GM12873 (cell line): ENCODE measurements around the gene B9D1.

Source experiments
- TF ChIP-seq, protein P1 (sequence below): IDR thresholded peaks from 2 replicates; pipeline ENCODE4 v1.5.1; 2012; ENCODE audit warnings: low read depth, mild to moderate bottlenecking, moderate library complexity, low read length, control low read depth; ENCODE audit not compliant: insufficient read depth; ENCODE audit errors: missing control alignments

The B9D1 gene, protein sequence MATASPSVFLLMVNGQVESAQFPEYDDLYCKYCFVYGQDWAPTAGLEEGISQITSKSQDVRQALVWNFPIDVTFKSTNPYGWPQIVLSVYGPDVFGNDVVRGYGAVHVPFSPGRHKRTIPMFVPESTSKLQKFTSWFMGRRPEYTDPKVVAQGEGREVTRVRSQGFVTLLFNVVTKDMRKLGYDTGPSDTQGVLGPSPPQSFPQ

DNA sequence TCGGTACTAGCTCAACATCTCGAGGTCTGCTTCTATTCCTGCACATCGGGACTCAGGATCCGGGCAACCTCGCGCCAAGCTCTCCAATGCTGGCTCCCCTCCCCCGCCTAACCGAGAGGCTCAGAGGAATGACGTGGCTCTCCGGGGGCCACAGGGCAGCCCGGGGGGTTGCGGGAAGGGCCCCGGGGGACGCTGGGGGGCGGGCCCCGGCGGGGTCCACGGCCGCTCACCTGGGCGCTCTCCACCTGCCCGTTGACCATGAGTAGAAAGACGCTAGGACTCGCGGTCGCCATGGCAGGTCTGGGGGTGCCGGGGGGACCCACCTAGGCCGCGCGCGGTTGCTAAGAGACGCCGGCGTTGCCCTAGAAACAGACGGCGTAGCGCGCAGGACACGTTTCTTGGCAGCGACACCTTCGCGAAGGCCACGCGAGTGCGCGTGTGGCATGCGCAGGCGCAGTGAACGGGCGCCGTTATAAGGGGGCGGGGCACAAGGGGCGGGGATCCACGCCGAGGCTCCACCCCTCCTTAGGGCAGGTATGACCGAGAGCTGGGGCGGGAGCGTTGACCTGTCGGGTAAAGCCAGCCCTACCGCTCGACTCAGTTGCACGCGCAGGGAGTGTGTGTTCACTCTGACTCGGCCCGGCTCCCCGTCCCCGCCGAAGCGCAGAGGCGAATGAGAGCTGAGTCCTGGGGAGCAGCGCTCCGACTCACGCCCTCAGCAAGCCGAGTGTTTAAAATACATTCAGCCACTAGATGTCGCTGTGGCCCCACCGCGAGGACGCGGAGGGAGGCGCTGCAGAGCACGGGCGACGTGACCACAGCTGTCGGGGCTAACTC lies at the start of gene B9D1:
Gene B9D1, minus strand, starts transcription at position 447 of the 837 bp plus-strand sequence. Its CDS starts 154 bp downstream, at position 293.
- TF ChIP-seq, protein P1, sequence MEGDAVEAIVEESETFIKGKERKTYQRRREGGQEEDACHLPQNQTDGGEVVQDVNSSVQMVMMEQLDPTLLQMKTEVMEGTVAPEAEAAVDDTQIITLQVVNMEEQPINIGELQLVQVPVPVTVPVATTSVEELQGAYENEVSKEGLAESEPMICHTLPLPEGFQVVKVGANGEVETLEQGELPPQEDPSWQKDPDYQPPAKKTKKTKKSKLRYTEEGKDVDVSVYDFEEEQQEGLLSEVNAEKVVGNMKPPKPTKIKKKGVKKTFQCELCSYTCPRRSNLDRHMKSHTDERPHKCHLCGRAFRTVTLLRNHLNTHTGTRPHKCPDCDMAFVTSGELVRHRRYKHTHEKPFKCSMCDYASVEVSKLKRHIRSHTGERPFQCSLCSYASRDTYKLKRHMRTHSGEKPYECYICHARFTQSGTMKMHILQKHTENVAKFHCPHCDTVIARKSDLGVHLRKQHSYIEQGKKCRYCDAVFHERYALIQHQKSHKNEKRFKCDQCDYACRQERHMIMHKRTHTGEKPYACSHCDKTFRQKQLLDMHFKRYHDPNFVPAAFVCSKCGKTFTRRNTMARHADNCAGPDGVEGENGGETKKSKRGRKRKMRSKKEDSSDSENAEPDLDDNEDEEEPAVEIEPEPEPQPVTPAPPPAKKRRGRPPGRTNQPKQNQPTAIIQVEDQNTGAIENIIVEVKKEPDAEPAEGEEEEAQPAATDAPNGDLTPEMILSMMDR: peak; percentile 95

DNA sequence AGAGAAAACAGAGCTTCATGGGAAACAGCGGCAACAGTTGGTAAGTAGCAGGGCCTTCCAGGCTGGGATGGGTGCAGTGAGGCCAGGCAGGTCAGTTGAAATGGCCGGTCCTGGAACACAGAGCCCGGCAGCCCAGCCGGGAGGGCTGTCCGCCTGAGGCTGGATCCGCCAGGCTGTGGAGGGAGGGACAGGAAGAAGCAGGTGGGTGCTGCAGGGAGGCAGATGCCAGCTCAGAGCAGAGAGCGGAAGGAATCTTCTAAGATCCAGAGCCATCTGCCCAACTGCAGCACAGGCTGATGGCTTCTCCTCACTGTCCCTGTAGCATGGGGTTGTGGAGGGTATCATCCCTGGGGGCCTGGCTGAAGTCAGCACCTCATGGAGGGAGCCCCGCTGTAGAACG lies 49.1 kb upstream of the B9D1 start:
- TF ChIP-seq, protein P1: no peak

DNA sequence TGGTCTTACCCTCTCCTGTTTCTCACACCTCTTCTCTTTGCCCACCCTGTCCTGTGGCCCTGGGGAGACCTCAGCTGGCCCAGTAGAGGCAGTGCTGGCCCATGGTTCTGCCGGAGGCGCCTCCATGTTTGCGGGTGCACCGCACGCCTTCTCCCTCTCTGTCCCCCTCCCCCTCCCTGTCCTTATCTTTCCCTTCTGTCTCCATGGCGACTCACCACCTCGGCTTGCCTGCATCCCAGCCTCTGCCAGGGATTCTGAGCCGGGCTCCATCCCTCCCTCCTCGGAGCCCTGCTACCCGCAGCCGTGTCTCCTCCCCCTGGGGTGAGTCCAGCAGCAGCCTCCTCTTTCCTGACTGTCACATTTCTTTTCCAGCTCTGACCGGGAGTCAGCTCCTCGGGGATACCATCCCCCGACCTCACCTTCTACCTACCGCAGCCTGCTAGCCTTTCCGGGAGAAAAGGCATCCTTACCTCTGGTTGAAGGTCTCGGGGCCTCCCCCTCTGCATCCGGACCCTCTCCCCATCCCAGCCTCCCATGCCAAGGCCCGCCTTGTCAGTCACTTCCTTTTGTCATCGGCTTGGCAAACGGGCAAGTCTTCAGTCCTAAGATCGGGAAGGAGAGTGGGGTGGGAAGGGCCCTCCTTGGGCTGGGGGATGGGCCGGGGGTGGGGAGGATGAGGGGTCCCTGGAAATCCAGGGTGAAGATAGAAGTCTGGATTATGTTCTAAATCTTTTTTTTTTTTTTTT lies 48.5 kb upstream of the B9D1 start, which contains the start of gene RNF112:
Gene RNF112, plus strand, starts transcription at position 358 of the 746 bp plus-strand sequence. Its CDS starts 177 bp downstream, at position 535.
- TF ChIP-seq, protein P1: no peak

DNA sequence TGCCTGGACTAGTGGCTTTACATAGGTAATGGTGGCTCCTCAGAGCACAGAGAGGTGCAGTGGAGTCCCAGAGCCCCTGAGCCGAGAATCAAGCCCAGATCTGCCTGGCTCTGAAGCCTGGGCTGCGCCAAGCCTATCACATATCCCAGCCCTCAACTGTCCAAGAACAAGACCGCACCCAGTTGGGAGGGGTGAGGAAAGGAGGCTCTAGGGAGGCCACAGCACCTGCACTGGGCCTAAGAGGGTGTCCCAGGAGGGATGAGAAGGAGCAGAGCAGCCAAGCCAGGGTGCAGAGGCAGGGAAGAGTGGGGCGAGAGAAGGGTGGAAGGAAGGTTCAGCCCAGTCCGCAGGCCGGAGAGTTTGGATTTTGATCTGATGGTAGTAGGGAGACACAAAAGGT lies 47.6 kb upstream of the B9D1 start:
- TF ChIP-seq, protein P1: no peak

DNA sequence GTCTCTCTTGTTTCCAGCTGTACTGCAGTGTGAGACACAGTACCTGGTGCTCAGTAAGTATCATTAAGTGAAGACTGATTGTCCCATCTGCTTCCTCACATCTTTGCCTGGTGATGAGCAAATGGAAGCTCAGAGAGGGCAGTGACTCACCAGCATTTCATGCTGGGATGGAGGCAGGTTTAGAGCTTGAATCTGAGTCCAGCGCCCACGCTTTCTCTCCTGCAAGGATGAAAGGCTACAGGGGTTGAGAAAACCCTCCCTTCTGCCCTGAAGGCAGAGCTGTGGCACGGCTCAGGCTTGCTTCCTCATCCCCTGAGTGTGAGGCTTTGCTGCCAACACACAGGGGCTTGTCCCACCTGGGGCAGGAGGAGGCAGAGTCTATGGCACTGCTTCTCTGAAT lies 47.0 kb upstream of the B9D1 start:
- TF ChIP-seq, protein P1: no peak

DNA sequence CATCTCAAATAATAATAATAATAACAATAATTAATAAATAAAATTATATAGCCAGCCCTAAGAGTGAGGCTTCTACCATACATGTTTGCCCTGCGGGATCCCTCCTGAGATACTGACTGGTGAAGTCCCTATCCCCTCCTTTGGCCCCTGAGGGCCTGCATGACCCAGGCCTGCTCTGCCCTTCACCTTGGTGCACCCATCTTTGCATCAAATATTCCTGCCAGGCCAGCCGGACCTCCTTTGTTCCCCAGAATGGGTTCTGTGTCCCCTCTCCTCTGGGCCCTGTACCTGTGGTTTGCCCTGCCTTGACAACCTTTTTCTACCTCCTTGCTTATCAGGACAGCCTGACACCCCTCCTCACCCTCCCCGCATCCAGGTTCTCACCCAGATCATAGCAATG lies 46.5 kb upstream of the B9D1 start:
- TF ChIP-seq, protein P1: no peak

DNA sequence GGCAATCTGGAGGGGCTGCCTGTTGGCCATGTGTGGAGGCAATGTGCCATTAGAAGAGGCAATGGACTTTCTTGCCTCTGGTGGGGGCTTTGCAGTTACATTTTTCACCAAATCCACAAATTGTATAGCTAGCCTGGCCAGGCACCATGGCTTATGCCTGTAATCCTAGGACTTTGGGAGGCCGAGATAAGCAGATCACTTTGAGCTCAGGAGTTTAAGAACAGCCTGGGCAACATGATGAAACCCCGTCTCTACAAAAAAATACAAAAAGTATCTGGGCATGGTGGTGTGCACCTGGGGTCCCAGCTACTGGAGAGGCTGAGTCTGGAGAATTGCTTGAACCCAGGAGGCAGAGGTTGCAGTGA lies 45.8 kb upstream of the B9D1 start:
- TF ChIP-seq, protein P1: no peak
